HepG2 (cell line): ENCODE results near the gene PLCG1. TPM values are rescaled to one million over a fixed set of nuclear protein-coding genes. Genes with fewer than 3 reads are reported as not detected.

ENCODE experiments used
- MAFG ChIP-seq: sonication (generic); formaldehyde crosslinking; IDR thresholded peaks from 2 replicates; pipeline ENCODE4 v1.5.1; 2020; ENCODE audit warnings: mild to moderate bottlenecking, missing genetic modification reagents
- SMC3 ChIP-seq: IDR thresholded peaks from 2 replicates; pipeline ENCODE4 v1.6.1; 2011; ENCODE audit warnings: low read length, improper control_type of control experiment
- TAF1 ChIP-seq: sonication (generic); formaldehyde crosslinking; IDR thresholded peaks from 2 replicates; pipeline ENCODE4 v1.4.0; 2020; ENCODE audit warnings: missing genetic modification reagents
- TMF1 ChIP-seq: sonication (generic); formaldehyde crosslinking; IDR thresholded peaks from 2 replicates; pipeline ENCODE4 v1.8.1; 2022; ENCODE audit warnings: low read depth, missing genetic modification reagents
- XRCC5 ChIP-seq: fragments of 200-400 bp; formaldehyde crosslinking; optimal IDR thresholded peaks from 2 replicates; pipeline ENCODE3; 2017; ENCODE audit warnings: mild to moderate bottlenecking, low read length
- YY1 ChIP-seq: IDR thresholded peaks from 2 replicates; pipeline ENCODE4 v1.6.1; 2011; ENCODE audit warnings: low read length, low read depth, moderate library complexity, mild to moderate bottlenecking; ENCODE audit not compliant: insufficient read depth, insufficient replicate concordance
- ZNF282 ChIP-seq: fragments of 450-650 bp; IDR thresholded peaks from 2 replicates; pipeline ENCODE4 v1.6.1; 2018; ENCODE audit not compliant: partially characterized antibody
- ZNF34 ChIP-seq: sonication (generic); formaldehyde crosslinking; IDR thresholded peaks from 2 replicates; pipeline ENCODE4 v1.4.0; 2020; ENCODE audit warnings: mild to moderate bottlenecking, missing genetic modification reagents, borderline replicate concordance
- ZNF652 ChIP-seq: IDR thresholded peaks from 2 replicates; pipeline ENCODE4 v1.6.1; 2016; ENCODE audit warnings: low read depth, borderline replicate concordance
- ZSCAN20 ChIP-seq: sonication (generic); formaldehyde crosslinking; IDR thresholded peaks from 2 replicates; pipeline ENCODE4 v1.4.0; 2020; ENCODE audit warnings: missing genetic modification reagents, mild to moderate bottlenecking, borderline replicate concordance
- polyA plus RNA-seq, 8 experiments: library from polyadenylated mRNA; depleted of rRNA in 3 of 8; stranded (reverse) in 7 of 8; unstranded in 1 of 8; fragments of >200 nt; fragmentation: Illumina TruSeq in 4 of 8; extraction: Trizol in 4 of 8; gene quantifications; 2 replicates each; pipeline versions ENCODE4 v1.2.1 to v1.2.3, GENCODE V29; 2011 to 2016; ENCODE audit warnings: low read depth in 4 of 8, missing spikeins in 1 of 8, mixed read lengths in 1 of 8; ENCODE audit not compliant: insufficient read depth in 1 of 8
- total RNA-seq, 5 experiments: library from RNA; depleted of rRNA; stranded (reverse); fragments of >200 nt; fragmentation: Illumina TruSeq; extraction: Trizol; gene quantifications; 2 replicates each; pipeline ENCODE4 v1.2.3, GENCODE V29; 2016; ENCODE audit warnings: low read depth in 1 of 5
- TF ChIP-seq, protein P1 (sequence below): sonication (generic); formaldehyde crosslinking; IDR thresholded peaks from 2 replicates; pipeline ENCODE4 v1.5.0; 2020; ENCODE audit warnings: mild to moderate bottlenecking, missing genetic modification reagents
- TF ChIP-seq, protein P2 (sequence below): sonication (generic); formaldehyde crosslinking; IDR thresholded peaks from 2 replicates; pipeline ENCODE4 v1.8.1; 2023; ENCODE audit warnings: mild to moderate bottlenecking, missing genetic modification reagents
- TF ChIP-seq, protein P3 (sequence below): sonication (generic); formaldehyde crosslinking; IDR thresholded peaks from 2 replicates; pipeline ENCODE4 v1.4.0; 2020; ENCODE audit warnings: missing genetic modification reagents
- TF ChIP-seq, protein P4 (sequence below): sonication (generic); formaldehyde crosslinking; IDR thresholded peaks from 2 replicates; pipeline ENCODE4 v1.5.1; 2020; ENCODE audit warnings: mild to moderate bottlenecking, missing genetic modification reagents
- TF ChIP-seq, protein P5 (sequence below): sonication (generic); formaldehyde crosslinking; IDR thresholded peaks from 2 replicates; pipeline ENCODE4 v1.5.0; 2020; ENCODE audit warnings: mild to moderate bottlenecking, missing genetic modification reagents, moderate library complexity

Gene PLCG1
- total and polyA plus RNA-seq, 2 of the 13 experiments (the other 11 are each of a cell fraction or from before 2014, with no cell fraction given), result 85.3 to 158 TPM

DNA sequence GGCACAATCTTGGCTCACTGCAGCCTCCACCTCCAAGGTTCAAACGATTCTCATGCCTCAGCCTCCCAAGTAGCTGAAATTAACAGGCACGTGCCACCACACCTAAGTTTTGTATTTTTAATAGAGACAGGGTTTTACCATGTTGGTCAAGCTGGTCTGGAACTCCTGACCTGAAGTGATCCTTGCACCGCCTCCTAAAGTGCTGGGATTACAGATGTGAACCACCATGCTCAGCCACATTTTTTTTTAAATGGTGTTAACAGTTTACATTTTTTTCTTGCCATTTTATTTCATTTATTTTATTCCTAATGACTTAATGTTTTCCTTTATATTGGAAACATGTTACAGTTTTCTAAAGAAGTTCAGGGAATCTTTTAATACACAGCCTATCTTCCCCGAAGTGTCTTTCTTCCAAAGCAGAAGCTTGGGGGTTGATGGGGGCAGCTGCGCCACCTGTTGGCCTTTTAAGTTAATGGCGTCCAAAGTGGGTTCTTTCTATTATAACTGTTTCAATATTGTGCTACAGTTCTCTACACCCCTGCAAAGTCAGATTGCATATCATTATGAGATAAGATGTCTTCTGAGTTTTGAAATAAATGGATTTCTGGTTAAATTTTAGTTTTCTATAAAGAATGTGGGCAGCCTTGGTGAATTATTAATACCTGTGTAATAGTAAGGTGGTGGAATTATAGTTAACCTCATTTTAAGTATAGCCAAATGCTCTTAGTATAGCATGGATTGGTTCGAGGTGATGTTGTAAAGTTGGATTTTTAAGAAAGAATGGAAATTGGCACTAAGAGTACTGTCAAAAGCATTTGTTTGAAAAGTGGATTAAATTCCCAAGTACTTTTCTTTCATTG is 42.0 kb upstream of the PLCG1 start (continued):
- TF ChIP-seq, protein P1, sequence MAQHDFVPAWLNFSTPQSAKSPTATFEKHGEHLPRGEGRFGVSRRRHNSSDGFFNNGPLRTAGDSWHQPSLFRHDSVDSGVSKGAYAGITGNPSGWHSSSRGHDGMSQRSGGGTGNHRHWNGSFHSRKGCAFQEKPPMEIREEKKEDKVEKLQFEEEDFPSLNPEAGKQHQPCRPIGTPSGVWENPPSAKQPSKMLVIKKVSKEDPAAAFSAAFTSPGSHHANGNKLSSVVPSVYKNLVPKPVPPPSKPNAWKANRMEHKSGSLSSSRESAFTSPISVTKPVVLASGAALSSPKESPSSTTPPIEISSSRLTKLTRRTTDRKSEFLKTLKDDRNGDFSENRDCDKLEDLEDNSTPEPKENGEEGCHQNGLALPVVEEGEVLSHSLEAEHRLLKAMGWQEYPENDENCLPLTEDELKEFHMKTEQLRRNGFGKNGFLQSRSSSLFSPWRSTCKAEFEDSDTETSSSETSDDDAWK (CRISPR knock-in tag), result no peak
- TF ChIP-seq ZNF652 (CRISPR knock-in tag) (0 out of 2 replicates have a peak, but pooled peaks have one; percentile 12), TAF1 (CRISPR knock-in tag) (no peak), ZNF34 (peak; percentile 32; the same call in 1 of the 2 replicates), MAFG (CRISPR knock-in tag) (no peak), TMF1 (CRISPR knock-in tag) (no peak), SMC3 (peak; percentile 98), ZSCAN20 (CRISPR knock-in tag) (no peak), ZNF282 (no peak), XRCC5 (peak; percentile 84), YY1 (peak; percentile 50)
- TF ChIP-seq, protein P2, sequence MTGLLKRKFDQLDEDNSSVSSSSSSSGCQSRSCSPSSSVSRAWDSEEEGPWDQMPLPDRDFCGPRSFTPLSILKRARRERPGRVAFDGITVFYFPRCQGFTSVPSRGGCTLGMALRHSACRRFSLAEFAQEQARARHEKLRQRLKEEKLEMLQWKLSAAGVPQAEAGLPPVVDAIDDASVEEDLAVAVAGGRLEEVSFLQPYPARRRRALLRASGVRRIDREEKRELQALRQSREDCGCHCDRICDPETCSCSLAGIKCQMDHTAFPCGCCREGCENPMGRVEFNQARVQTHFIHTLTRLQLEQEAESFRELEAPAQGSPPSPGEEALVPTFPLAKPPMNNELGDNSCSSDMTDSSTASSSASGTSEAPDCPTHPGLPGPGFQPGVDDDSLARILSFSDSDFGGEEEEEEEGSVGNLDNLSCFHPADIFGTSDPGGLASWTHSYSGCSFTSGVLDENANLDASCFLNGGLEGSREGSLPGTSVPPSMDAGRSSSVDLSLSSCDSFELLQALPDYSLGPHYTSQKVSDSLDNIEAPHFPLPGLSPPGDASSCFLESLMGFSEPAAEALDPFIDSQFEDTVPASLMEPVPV (CRISPR knock-in tag), result no peak
- TF ChIP-seq, protein P3, sequence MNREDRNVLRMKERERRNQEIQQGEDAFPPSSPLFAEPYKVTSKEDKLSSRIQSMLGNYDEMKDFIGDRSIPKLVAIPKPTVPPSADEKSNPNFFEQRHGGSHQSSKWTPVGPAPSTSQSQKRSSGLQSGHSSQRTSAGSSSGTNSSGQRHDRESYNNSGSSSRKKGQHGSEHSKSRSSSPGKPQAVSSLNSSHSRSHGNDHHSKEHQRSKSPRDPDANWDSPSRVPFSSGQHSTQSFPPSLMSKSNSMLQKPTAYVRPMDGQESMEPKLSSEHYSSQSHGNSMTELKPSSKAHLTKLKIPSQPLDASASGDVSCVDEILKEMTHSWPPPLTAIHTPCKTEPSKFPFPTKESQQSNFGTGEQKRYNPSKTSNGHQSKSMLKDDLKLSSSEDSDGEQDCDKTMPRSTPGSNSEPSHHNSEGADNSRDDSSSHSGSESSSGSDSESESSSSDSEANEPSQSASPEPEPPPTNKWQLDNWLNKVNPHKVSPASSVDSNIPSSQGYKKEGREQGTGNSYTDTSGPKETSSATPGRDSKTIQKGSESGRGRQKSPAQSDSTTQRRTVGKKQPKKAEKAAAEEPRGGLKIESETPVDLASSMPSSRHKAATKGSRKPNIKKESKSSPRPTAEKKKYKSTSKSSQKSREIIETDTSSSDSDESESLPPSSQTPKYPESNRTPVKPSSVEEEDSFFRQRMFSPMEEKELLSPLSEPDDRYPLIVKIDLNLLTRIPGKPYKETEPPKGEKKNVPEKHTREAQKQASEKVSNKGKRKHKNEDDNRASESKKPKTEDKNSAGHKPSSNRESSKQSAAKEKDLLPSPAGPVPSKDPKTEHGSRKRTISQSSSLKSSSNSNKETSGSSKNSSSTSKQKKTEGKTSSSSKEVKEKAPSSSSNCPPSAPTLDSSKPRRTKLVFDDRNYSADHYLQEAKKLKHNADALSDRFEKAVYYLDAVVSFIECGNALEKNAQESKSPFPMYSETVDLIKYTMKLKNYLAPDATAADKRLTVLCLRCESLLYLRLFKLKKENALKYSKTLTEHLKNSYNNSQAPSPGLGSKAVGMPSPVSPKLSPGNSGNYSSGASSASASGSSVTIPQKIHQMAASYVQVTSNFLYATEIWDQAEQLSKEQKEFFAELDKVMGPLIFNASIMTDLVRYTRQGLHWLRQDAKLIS (CRISPR knock-in tag), result no peak
- TF ChIP-seq, protein P4, sequence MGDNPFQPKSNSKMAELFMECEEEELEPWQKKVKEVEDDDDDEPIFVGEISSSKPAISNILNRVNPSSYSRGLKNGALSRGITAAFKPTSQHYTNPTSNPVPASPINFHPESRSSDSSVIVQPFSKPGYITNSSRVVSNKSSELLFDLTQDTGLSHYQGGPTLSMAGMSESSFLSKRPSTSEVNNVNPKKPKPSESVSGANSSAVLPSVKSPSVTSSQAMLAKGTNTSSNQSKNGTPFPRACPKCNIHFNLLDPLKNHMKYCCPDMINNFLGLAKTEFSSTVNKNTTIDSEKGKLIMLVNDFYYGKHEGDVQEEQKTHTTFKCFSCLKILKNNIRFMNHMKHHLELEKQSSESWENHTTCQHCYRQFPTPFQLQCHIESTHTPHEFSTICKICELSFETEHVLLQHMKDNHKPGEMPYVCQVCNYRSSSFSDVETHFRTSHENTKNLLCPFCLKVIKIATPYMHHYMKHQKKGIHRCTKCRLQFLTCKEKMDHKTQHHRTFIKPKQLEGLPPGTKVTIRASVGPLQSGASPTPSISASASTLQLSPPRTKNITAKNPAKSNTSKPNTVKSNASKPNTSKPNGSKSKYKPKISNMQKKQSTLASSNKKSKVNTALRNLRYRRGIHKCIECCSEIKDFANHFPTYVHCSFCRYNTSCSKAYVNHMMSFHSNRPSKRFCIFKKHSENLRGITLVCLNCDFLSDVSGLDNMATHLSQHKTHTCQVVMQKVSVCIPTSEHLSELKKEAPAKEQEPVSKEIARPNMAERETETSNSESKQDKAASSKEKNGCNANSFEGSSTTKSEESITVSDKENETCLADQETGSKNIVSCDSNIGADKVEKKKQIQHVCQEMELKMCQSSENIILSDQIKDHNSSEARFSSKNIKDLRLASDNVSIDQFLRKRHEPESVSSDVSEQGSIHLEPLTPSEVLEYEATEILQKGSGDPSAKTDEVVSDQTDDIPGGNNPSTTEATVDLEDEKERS (CRISPR knock-in tag), result peak; percentile 27; the same call in 1 of the 2 replicates
- TF ChIP-seq, protein P5, sequence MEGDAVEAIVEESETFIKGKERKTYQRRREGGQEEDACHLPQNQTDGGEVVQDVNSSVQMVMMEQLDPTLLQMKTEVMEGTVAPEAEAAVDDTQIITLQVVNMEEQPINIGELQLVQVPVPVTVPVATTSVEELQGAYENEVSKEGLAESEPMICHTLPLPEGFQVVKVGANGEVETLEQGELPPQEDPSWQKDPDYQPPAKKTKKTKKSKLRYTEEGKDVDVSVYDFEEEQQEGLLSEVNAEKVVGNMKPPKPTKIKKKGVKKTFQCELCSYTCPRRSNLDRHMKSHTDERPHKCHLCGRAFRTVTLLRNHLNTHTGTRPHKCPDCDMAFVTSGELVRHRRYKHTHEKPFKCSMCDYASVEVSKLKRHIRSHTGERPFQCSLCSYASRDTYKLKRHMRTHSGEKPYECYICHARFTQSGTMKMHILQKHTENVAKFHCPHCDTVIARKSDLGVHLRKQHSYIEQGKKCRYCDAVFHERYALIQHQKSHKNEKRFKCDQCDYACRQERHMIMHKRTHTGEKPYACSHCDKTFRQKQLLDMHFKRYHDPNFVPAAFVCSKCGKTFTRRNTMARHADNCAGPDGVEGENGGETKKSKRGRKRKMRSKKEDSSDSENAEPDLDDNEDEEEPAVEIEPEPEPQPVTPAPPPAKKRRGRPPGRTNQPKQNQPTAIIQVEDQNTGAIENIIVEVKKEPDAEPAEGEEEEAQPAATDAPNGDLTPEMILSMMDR (CRISPR knock-in tag), result peak; percentile 87
